ENCODE measurements around the gene RPL22.
A peak's percentile ranks its signal among the peaks of the same experiment; 100 is the strongest.
"Not testable (repeated sequence)": the region's sequence is repeated elsewhere in the genome, so short reads cannot be mapped to it uniquely, and the experiment has no call there.

Gene RPL22

GRCh38 chr1:6234502-6235295 is 35.3 kb upstream of the RPL22 start:
- DNase-seq (ENCODE audit: insufficient read length, low spot score) (peak; percentile 27), FAIRE-seq (no peak)

- no peak for FAIRE-seq
- DNase-seq (ENCODE audit: insufficient read length, low spot score): no peak
These were observed 34.0 kb upstream of the RPL22 start for GRCh38 chr1:6233376-6233775.

GRCh38 chr1:6225651-6226050 is 26.3 kb upstream of the RPL22 start:
- FAIRE-seq (no peak), DNase-seq (ENCODE audit: insufficient read length, low spot score) (no peak)

GRCh38 chr1:6224718-6225117 is 25.3 kb upstream of the RPL22 start:
- FAIRE-seq (no peak), DNase-seq (ENCODE audit: insufficient read length, low spot score) (peak; percentile 27)

- DNase-seq (ENCODE audit: insufficient read length, low spot score) (no peak), FAIRE-seq (no peak)
These were observed 24.2 kb upstream of the RPL22 start for GRCh38 chr1:6223617-6224016.

GRCh38 chr1:6222636-6223035 is 23.2 kb upstream of the RPL22 start:
- DNase-seq (ENCODE audit: insufficient read length, low spot score) (no peak), FAIRE-seq (no peak)

- DNase-seq (ENCODE audit: insufficient read length, low spot score) (no peak), FAIRE-seq (no peak)
These were observed 21.9 kb upstream of the RPL22 start for GRCh38 chr1:6221210-6221784.

GRCh38 chr1:6220236-6220635 is 20.8 kb upstream of the RPL22 start:
- FAIRE-seq (no peak), DNase-seq (ENCODE audit: insufficient read length, low spot score) (no peak)

- not testable (repeated sequence) for DNase-seq (ENCODE audit: insufficient read length, low spot score); FAIRE-seq
These were observed 20.2 kb upstream of the RPL22 start for GRCh38 chr1:6219641-6220040.

GRCh38 chr1:6218375-6219164 is 19.2 kb upstream of the RPL22 start:
- FAIRE-seq (no peak), DNase-seq (ENCODE audit: insufficient read length, low spot score) (no peak)

- no peak for DNase-seq (ENCODE audit: insufficient read length, low spot score)
- no peak for FAIRE-seq
These were observed 13.0 kb upstream of the RPL22 start for GRCh38 chr1:6212193-6212959.

GRCh38 chr1:6211731-6212130 is 12.3 kb upstream of the RPL22 start:
- no peak for FAIRE-seq
- no peak for DNase-seq (ENCODE audit: insufficient read length, low spot score)

- no peak for FAIRE-seq
These were observed 11.4 kb upstream of the RPL22 start for GRCh38 chr1:6210591-6211355.

GRCh38 chr1:6209661-6210580 is 10.5 kb upstream of the RPL22 start:
- DNase-seq (ENCODE audit: insufficient read length, low spot score) (no peak), FAIRE-seq (no peak)

More at GRCh38 chr1:6210591-6211355, 11.4 kb upstream of the RPL22 start:
- DNase-seq (ENCODE audit: insufficient read length, low spot score): no peak

GRCh38 chr1:6208723-6209660 is 9.6 kb upstream of the RPL22 start:
- no peak for FAIRE-seq
- no peak for DNase-seq (ENCODE audit: insufficient read length, low spot score)

GRCh38 chr1:6207921-6208320 is 8.5 kb upstream of the RPL22 start:
- no peak for DNase-seq (ENCODE audit: insufficient read length, low spot score)
- FAIRE-seq: no peak

GRCh38 chr1:6207075-6207885 is 7.9 kb upstream of the RPL22 start:
- no peak for FAIRE-seq
- no peak for DNase-seq (ENCODE audit: insufficient read length, low spot score)

Data from HTR-8/SVneo (cell line).